GM18907 (cell line): ENCODE results near the gene C6orf89.
A peak's percentile ranks its signal among the peaks of the same experiment; 100 is the strongest.

ENCODE experiments used
- ATAC-seq: cut with Tn5 transposase; IDR thresholded peaks from one replicate; pipeline ENCODE4 v1.9.1; 2021; ENCODE audit warnings: mild to moderate bottlenecking, moderate library complexity; ENCODE audit not compliant: unreplicated experiment

The C6orf89 gene, protein sequence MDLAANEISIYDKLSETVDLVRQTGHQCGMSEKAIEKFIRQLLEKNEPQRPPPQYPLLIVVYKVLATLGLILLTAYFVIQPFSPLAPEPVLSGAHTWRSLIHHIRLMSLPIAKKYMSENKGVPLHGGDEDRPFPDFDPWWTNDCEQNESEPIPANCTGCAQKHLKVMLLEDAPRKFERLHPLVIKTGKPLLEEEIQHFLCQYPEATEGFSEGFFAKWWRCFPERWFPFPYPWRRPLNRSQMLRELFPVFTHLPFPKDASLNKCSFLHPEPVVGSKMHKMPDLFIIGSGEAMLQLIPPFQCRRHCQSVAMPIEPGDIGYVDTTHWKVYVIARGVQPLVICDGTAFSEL

DNA sequence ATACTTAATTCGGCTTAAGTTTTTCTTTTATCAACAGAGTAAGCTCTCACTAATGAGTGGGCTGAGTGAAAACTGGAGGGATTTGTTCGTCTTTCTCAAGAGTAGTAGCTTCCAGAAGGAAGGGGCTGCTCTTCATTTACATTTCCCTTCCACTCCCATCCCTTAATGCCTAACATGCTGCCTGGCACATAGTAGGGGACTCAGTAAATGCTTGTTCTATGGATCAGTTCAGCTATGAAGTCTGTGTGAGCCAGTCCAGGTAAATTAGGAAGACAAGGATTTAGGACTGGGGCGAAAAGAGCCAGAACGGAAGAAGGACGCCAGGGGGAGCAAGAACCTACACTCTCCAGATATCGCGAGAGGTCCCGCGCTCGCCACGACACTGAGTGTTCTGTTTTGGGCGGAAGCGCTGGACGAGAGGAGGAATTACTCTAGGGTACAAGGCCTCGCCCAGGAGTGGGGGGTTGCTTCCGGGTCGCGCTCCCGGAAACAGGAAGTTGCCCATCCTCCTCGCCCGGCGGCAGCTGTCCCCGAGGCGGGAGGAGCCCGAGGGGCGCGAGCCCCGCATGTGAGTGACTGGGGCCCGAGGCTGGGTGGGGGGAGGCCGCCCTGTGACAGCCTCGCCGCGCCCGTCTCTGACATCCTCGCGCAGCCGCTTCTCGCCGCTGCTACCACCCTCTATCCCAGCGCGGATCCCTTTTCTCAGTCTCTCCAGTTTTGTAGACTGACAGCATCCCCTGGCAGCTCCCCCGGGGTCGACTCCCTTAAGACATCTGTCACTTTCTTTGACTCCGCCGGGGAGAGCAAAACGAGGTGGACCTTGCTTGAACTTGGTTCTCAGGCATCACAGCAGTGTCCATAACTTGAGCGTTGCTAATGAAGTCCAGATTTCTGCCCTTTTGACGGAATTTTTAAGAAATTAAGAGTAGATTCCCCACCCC, at the start of gene C6orf89:
C6orf89 (plus strand) TSS at position 492 of the 941 bp plus-strand sequence. CDS start 13,493 bp downstream, outside the sequence.
- peak; percentile 97 for ATAC-seq

DNA sequence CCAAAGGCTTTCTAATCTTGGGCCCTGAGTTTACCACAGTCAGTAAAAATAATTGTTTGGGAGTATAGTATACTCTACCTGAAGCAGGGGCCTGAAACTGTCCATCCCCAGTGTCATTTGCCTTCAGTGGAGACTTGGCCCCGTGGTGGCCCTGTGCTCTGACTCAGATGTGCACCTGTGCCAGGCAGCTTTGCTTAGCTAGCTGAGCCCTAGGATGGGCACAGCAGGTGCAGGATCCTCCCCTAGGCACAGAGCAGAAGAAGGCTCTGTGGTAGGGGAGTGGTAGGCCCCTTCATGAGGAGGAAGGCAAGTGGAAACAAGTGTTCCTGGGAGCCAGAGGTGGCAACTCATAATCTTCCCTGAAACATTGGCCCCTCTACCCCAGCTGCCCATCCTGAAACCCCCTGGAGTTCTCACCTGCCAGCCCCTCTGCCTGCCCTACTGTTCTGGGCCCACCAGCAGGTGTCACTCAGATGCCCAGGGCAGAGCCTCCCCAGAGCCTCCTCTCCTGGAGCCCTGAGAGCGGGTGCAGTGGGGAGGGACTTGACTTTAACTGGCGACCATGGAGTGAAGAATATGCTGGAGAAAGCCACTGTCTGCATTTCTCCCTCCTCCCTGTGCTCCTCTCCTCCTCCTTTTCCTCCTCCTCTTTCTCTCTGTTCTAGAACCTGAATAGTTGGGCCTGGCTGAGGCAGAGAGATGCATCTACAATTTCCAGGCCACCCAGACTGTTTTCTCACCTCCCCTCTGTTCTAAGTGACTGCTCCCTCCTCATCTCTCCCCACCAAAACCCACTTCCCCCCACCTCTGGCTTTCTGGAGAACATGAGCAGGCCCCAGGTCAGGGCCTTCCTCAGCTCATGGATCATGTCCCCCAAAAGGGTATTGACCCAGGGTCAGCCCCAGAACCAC, 49.4 kb upstream of the C6orf89 start:
- ATAC-seq: no peak

GRCh38 chr6:36837022-36837339, 48.8 kb upstream of the C6orf89 start:
- ATAC-seq: no peak

DNA sequence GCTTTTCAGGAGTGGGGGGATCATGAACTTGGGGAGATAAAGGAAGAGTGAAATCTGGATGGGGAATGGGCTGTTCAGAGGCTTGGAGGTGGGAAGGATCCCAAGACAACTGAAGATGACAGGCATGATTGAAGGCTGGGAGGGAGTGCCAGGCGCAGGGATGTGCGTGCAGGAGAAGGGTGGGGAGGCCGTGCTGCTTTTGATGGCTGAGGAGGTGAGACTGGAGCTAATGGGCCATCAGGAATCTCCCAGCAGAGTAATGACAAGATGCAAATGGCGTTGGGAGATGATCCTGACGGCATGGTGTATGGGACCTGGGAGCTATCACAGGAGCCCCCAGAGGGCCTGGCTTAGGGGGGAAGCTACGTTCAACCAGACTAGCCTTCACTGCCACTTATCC, 48.1 kb upstream of the C6orf89 start:
- ATAC-seq: no peak

- no peak for ATAC-seq
Measured at GRCh38 chr6:36838896-36839748, 46.6 kb upstream of the C6orf89 start, which contains the start of gene CPNE5. Gene CPNE5, minus strand, starts transcription at chr6:36839444. Its CDS starts 67 bp downstream, at chr6:36839377.

DNA sequence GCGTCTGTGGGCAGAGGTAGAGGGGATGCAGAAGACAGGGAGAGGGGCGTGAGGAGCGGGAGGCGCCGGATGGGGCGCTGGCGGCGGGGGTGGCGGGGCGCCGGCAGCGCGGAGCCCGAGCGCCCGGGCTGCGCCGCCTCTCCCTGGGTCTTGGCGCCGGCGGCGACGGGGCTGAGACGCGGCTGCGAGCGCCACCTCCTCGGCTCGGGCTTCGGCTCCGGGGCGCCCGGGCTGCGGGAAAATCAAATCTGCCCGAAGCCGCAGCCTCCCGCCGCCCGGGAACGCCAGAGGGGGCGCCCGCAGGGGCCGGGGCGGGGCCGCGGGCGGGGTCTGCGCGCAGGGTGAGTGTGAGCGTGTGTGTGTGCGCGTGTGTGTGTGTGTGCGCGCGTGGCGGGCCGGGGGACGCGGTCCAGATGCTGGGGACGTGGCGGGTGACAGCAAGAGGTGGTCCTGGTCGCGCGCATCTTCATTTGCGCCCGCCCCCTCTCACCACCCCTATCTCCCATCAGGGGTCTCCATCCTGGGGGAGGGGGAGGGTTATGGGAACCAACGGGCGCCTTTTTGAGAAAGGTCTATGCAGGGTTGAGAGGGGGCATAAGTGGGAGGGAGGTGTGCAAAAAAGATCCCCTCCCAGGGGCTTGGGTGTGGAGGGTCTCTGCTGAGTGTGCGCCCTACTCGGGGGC, 45.9 kb upstream of the C6orf89 start:
- ATAC-seq: no peak

- ATAC-seq: no peak
Measured at GRCh38 chr6:36840432-36841403, 45.0 kb upstream of the C6orf89 start.

- no peak for ATAC-seq
Measured at GRCh38 chr6:36841756-36842155, 44.0 kb upstream of the C6orf89 start.

DNA sequence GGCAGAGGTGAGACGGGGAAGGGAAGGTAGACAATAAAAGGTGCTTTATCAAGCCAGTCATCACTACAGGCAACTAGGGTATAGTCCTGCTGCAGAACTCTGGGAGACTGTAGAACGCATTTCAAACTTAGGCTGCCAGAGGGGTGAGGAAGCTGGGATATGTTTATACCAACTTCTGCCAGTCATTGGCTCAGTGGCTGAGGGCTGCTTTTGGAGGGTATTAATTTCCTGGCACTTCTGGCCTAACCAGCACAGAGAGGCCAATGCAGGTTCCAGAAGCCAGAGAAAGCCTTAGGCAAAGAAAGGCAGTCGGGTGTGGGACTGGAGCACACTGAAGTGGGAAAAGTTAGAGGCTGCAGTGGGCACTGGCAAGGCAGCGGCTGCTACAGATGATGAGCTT, 42.6 kb upstream of the C6orf89 start:
- no peak for ATAC-seq

DNA sequence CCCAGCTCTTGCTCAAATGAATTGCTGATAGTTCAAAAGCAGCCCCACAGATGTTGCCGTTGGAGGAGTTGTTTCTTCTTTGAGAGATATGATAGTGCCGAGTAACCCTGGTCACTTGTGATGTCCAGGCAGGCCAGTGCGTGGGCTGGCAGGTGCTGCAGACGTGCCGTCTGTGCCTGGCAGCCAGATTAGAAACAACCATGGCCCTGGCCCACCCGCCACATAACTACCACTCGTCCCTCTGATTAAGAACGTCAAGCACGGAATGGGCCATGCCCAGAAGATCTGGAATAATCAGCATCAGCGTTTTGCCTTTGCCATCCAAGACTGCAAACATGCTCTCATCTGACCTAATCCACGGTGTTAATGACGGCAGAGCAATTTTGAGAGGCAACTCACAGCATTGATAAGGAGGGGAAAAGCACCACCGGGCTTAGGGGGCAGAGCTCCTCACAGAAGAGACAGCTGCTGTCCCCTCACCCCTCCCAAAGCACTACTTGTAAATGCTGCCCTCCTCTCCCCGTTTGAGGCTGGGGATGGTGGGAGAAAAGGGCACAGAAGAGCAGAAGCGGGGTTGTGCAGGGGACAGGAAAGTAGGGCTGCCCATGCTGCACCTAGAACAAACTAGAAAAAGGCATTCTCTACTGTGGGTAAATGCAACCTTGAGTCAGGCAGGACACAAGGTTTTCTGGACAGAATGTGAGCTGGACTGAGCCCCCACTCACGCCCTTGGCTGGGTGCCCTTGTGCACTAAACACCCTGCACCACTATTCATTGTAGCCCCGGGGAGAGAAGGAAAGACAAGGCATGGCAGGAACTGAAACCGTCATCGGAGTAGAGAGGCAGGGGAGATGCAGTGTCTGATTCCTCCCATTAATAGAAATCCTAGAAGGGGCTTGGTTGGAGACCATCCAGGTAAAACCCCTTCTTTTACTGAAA, 41.3 kb upstream of the C6orf89 start:
- ATAC-seq: no peak

- no peak for ATAC-seq
Measured at GRCh38 chr6:36845233-36845632, 40.5 kb upstream of the C6orf89 start.

GRCh38 chr6:36847152-36847551, 38.6 kb upstream of the C6orf89 start:
- no peak for ATAC-seq

DNA sequence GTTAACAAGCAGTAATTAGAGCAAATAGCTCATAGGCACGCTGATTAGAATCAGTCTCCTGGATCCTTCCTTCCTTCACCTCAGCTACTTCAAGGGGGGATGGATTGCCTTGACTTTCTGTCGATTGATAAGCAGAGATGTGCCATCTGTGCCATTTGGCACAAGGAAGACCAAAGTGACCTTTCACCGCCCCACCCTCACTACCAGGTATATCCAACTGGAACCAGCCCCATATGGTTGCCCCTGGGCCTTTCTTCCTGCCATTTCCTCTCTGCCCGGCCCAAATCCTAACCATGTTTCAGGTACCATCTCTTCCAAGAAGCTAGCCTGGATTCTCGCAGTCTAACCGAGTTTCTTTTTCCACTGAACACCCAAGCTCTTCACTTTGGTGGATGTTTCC, 37.8 kb upstream of the C6orf89 start:
- ATAC-seq: no peak

- ATAC-seq: no peak
Measured at GRCh38 chr6:36848658-36849441, 36.9 kb upstream of the C6orf89 start.

GRCh38 chr6:36850021-36850420, 35.7 kb upstream of the C6orf89 start:
- no peak for ATAC-seq

- ATAC-seq: no peak
Measured at GRCh38 chr6:36851149-36851614, 34.6 kb upstream of the C6orf89 start.
